Esophagus squamous epithelium (tissue), 5 donors: Measurements from ENCODE around the gene DPH2. TPM values are rescaled to one million over a fixed set of nuclear protein-coding genes. Genes with fewer than 3 reads are reported as not detected.

Experiments
- DNase-seq: peaks from one replicate; lab custom pipeline; 2025; lab: John Stamatoyannopoulos, UW
- H3K27ac ChIP-seq, 4 donors: fragments of 200-600 bp; sonication (generic); one replicate each; pipeline ENCODE4 v1.5.1; 2016 to 2019; ENCODE audit warnings: mild to moderate bottlenecking in 1 of 4
- H3K27me3 ChIP-seq, 4 donors: fragments of 200-600 bp; sonication (generic); 1 replicate in 3 of 4; 2 replicates in 1 of 4; pipeline versions ENCODE4 v1.5.1 to v1.6.0; 2017 to 2021; ENCODE audit warnings: antibody characterized with exemption in 1 of 4
- H3K36me3 ChIP-seq, 3 donors: fragments of 200-600 bp; sonication (generic); one replicate each; pipeline ENCODE4 v1.5.1; 2016 to 2019
- H3K4me1 ChIP-seq, 3 donors: fragments of 200-600 bp; sonication (generic); one replicate each; pipeline ENCODE4 v1.5.1; 2017 to 2019
- H3K4me3 ChIP-seq, 4 donors: fragments of 200-600 bp; sonication (generic); 1 replicate in 3 of 4; 2 replicates in 1 of 4; pipeline ENCODE4 v1.5.1; 2016 to 2019; ENCODE audit warnings: mild to moderate bottlenecking in 2 of 4, moderate library complexity in 1 of 4
- H3K9me3 ChIP-seq, 3 donors: fragments of 200-600 bp; sonication (generic); one replicate each; pipeline ENCODE4 v1.5.1; 2016 to 2019
- POLR2A ChIP-seq, 4 donors: fragments of 450-650 bp; IDR thresholded peaks; one replicate each; pipeline ENCODE4 v1.6.1; 2017; ENCODE audit warnings: antibody characterized with exemption in 4 of 4, mild to moderate bottlenecking in 4 of 4, moderate library complexity in 3 of 4
- WGBS, 2 donors: methylation state at CpG; one replicate each; pipeline ENCODE4 v1.1.5; 2018; 5-methylcytosine and 5-hydroxymethylcytosine counted together
- intact Hi-C: fragments of 100-400 bp; cut with DNase I; formaldehyde crosslinking; loops from one replicate; pipeline ENCODE4 v1.15.0; 2022
- total RNA-seq, 4 donors: library from RNA; depleted of rRNA; stranded (reverse); fragments of >200 nt; gene quantifications; one replicate each; pipeline ENCODE4 v1.1.0, GENCODE V29; 2016
- TF ChIP-seq, protein P1 (sequence below), 6 experiments: fragments of 450-650 bp in 4 of 6; fragments of 200-600 bp in 2 of 6; sonication (generic) in 2 of 6; IDR thresholded peaks; one replicate each; pipeline ENCODE4 v1.5.1; 2016 to 2019; ENCODE audit warnings: antibody characterized with exemption in 6 of 6, mild to moderate bottlenecking in 4 of 6, moderate library complexity in 4 of 6
- donor health status: DM: yes; HTN: yes; CAD: no.

Gene DPH2
- total RNA-seq, 4 donors from 2014 or later: 14.0 to 34.6 (median 27.7) TPM

DNA sequence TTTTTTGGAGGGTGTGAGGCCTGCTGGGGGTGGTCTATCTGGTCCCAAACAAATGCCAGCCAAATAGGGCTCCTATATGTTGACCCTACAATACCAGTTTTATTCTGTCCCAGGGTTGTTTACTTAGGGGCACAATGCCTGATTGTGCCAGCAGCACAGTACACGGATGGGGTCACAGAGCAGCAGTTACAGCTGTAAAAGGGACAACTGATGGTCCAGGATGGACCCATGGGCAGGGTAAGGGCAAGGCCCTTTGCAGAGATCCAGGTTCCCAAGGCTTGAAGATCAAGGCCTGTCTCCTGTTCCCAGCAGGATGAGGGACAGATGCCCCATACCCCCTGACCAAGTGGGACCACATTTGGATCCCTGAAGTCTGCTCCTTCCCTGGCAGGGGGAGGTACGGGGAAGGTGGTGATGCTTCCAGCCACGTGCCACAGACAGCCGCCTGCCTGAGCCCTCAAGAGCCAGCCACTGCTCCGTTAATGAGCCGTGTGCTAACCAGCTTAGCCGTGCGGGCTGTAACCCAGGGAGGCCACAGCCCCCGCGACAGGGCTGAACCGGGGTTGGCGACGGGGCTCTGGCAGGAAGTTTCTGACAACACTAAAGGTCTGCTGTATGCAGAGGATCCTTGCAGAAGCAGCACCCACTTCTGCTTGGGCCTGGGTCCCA is 43.3 kb downstream of the DPH2 start:
- H3K27me3 ChIP-seq: no peaks in the 10 kb centered on the region
- no peak for DNase-seq
- peaks cover 0 to 47% (median 0%) of the 10 kb centered on the region in 3 donors for H3K36me3 ChIP-seq
- WGBS, 2 donors: 50 to 83% methylated on average over 1 to 2 of the region's 13 CpGs
- intact Hi-C loops: no loop called here
- H3K27ac ChIP-seq: peak overlapping the region in 2 of 4 donors; percentile 73 to 82
- H3K4me3 ChIP-seq: no peak overlapping the region
- TF ChIP-seq, protein P1, sequence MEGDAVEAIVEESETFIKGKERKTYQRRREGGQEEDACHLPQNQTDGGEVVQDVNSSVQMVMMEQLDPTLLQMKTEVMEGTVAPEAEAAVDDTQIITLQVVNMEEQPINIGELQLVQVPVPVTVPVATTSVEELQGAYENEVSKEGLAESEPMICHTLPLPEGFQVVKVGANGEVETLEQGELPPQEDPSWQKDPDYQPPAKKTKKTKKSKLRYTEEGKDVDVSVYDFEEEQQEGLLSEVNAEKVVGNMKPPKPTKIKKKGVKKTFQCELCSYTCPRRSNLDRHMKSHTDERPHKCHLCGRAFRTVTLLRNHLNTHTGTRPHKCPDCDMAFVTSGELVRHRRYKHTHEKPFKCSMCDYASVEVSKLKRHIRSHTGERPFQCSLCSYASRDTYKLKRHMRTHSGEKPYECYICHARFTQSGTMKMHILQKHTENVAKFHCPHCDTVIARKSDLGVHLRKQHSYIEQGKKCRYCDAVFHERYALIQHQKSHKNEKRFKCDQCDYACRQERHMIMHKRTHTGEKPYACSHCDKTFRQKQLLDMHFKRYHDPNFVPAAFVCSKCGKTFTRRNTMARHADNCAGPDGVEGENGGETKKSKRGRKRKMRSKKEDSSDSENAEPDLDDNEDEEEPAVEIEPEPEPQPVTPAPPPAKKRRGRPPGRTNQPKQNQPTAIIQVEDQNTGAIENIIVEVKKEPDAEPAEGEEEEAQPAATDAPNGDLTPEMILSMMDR (IDR thresholded peaks at IDR 0.05): no peak
- TF ChIP-seq POLR2A (IDR thresholded peaks at IDR 0.05): no peak
- no peaks in the 10 kb centered on the region for H3K9me3 ChIP-seq
- H3K4me1 ChIP-seq: peaks cover 5 to 55% (median 14%) of the 10 kb centered on the region in 3 donors

DNA sequence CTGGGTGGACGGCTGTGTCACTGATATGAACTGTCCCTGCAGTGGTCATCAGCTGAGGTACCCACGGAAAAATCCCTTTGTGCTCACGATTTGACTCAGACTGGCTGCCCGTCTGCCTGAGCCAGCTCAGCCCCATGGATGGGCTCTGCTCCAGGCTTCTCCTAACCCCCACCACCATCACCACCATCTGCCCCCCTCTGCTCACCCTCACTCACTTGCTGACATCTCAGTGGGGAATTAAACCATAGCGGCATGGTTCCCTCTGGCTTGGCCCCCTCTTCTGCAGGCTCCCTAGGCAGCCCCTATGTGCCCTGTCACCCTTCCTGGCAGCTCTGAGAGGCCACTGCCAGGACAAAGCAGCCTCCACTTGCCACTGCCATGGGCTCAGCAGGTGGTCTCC is 44.1 kb downstream of the DPH2 start:
- no peaks in the 10 kb centered on the region for H3K27me3 ChIP-seq
- peak overlapping the region; percentile 34 to 82 (median 70) for H3K27ac ChIP-seq
- H3K4me1 ChIP-seq: peaks cover 5 to 56% (median 14%) of the 10 kb centered on the region in 3 donors
- H3K4me3 ChIP-seq: no peak overlapping the region
- peaks cover 0 to 52% (median 0%) of the 10 kb centered on the region in 3 donors for H3K36me3 ChIP-seq
- TF ChIP-seq POLR2A (IDR thresholded peaks at IDR 0.05): no peak
- TF ChIP-seq, protein P1 (IDR thresholded peaks at IDR 0.05): no peak
- 41 to 48% methylated on average over 4 to 5 of the region's 5 CpGs for WGBS, 2 donors
- intact Hi-C loops: no loop called here
- no peaks in the 10 kb centered on the region for H3K9me3 ChIP-seq
- no peak for DNase-seq

DNA sequence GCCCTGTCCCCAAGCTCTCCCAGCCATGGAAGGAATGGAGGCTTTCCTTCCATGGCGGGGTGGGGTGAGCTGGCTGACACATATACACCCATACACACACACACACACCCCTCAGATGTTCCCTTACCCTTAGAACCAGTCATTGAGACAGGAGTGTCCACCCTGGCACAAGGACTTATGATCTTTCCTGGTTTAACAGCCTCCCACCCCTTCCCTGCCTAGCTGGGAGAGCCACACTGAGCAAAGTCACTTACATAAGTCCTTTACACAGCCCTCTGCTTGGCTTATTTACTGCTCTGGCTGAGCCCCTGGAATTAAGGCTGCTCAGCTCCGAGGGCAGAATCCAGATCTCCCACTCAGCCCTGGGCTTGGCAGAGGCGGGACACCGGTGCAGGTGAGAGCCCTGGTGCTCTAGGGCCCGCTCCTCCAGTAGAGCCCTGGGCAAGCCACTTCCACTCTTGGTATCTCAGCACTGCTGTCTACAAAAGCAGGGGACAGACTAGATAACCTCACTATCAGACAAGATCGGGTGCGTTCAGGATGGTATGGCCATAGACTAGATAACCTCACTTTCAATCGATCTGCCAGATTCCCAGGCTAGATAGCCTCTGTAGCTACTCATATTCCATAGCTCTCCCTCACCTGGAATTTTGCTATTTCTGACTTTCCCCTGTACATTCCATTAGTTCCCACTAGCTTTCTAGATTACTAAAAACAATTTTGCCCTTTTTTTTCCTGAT is 44.7 kb downstream of the DPH2 start:
- TF ChIP-seq, protein P1 (IDR thresholded peaks at IDR 0.05): no peak
- TF ChIP-seq POLR2A (IDR thresholded peaks at IDR 0.05): no peak
- peaks cover 0 to 51% (median 0%) of the 10 kb centered on the region in 3 donors for H3K36me3 ChIP-seq
- intact Hi-C loops: no loop called here
- DNase-seq: no peak
- peaks cover 5 to 61% (median 15%) of the 10 kb centered on the region in 3 donors for H3K4me1 ChIP-seq
- no peaks in the 10 kb centered on the region for H3K27me3 ChIP-seq
- WGBS, 2 donors: 55 to 82% methylated on average over 4 to 7 of the region's 8 CpGs
- H3K27ac ChIP-seq: peak overlapping the region; percentile 34 to 82 (median 70)
- no peaks in the 10 kb centered on the region for H3K9me3 ChIP-seq
- H3K4me3 ChIP-seq: no peak overlapping the region

DNA sequence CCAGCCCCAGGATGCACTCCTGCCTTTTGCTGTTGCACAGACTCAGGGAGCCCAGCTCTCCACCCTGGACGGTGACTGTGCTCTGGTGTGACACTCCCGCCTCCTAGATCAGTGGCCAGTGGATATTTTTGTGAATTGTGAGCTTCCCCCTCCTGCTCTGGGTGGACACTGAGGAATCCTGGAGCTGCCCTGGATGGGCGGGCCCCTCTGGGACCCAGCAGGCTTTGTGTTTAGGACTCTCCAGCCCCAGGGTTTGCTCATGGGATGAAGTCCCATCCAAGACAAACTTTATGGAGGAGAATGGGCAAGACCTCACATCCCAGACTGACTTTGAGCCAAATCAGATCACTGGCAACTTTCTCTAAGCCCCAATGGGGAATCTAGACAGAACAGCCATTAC is 45.4 kb downstream of the DPH2 start:
- H3K36me3 ChIP-seq: peaks cover 0 to 44% (median 0%) of the 10 kb centered on the region in 3 donors
- 55 to 68% methylated on average over 2 of the region's 3 CpGs for WGBS, 2 donors
- H3K4me1 ChIP-seq: peaks cover 5 to 68% (median 22%) of the 10 kb centered on the region in 3 donors

More for the DNA sequence above, 45.4 kb downstream of the DPH2 start:
- Histone ChIP-seq H3K27me3 (no peaks in the 10 kb centered on the region), H3K27ac (peak overlapping the region in 3 of 4 donors; percentile 16 to 82 (median 73)), H3K4me3 (no peak overlapping the region), H3K9me3 (no peaks in the 10 kb centered on the region)
- no peak for DNase-seq
- intact Hi-C loops: no loop called here
- TF ChIP-seq POLR2A (IDR thresholded peaks at IDR 0.05): no peak
- TF ChIP-seq, protein P1 (IDR thresholded peaks at IDR 0.05): no peak
